Measurements from ENCODE around the gene SNX30. TPM values are rescaled to one million over a fixed set of nuclear protein-coding genes. Genes with fewer than 3 reads are reported as not detected.
A peak's percentile ranks its signal among the peaks of the same experiment; 100 is the strongest.

SNX30 gene
- total RNA-seq, 1 experiment from 2014 or later: 3.5 TPM

DNA sequence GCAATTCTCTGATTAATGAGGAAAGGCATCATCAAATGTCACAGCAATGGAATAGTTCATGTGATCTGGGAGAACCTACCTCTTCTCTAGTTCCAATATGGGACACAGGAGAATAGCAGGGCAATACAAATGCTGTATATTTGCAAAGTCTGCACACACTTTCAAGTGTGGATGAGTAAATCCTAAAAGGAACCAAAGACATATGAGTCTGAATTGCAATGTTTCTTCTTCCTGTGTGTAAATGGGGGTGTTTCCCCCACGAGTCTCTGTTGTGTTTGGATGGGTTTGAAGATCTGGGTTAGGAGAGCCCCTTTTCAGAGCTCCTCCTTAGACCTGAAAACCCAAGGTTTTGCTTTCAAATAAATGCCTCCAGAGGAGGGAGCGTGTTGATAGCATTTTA is 113.2 kb downstream of the SNX30 start:
- no peak for DNase-seq (ENCODE audit: low read depth)
- in situ Hi-C loops (cut with HindIII; ENCODE audit: low pct_unique_long_range_greater_than_20kb, low sequenced_read_pairs): no loop called here

- in situ Hi-C loops (cut with HindIII; ENCODE audit: low pct_unique_long_range_greater_than_20kb, low sequenced_read_pairs): no loop called here
- DNase-seq (ENCODE audit: low read depth): no peak
Measured at GRCh38 chr9:112864403-112864802, 113.8 kb downstream of the SNX30 start.

DNA sequence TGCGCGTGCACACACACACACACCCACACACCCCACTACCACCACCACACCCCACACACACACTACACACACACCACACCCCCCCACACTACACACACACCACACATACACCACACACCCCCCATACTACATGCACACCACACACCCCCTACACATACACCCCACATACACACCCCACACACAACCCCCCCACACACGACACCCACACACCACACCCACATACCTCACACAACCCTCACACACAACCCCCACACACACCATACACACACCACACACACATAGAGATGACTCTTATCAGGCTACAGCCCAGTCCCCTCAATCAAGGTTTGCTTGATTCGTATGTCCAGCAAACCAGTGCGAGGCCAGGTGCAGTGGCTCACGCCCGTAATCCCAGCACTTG is 114.4 kb downstream of the SNX30 start:
- DNase-seq (ENCODE audit: low read depth): no peak
- in situ Hi-C loops (cut with HindIII; ENCODE audit: low pct_unique_long_range_greater_than_20kb, low sequenced_read_pairs): no loop called here

DNA sequence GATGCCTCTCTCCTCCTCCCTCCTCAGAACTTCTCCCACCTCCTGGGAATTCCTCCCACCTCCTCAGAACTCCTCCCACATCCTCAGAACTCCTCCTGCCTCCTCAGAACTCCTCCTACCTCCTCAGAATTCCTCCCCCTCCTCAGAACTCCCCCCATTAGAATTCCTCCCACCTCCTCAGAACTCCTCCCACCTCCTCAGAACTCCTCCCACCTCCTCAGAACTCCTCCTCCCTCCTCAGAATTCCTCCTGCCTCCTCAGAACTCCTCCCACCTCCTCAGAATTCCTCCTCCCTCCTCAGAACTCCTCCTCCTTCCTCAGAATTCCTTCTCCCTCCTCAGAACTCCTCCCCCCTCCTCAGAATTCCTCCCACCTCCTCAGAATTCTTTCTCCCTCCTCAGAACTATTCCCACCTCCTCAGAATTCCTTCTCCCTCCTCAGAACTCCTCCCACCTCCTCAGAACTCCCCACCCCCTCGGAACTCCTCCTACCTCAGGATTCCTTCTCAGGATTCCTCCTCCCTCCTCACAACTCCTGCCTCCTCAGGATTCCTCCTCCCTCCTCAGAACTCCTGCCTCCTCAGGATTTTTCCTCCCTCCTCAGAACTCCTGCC is 116.2 kb downstream of the SNX30 start:
- in situ Hi-C loops (cut with HindIII; ENCODE audit: low pct_unique_long_range_greater_than_20kb, low sequenced_read_pairs): no loop called here
- DNase-seq (ENCODE audit: low read depth): peak; percentile 99

- in situ Hi-C loops (cut with HindIII; ENCODE audit: low pct_unique_long_range_greater_than_20kb, low sequenced_read_pairs): no loop called here
- DNase-seq (ENCODE audit: low read depth): peak; percentile 96
Measured at GRCh38 chr9:112867275-112867991, 116.9 kb downstream of the SNX30 start.

DNA sequence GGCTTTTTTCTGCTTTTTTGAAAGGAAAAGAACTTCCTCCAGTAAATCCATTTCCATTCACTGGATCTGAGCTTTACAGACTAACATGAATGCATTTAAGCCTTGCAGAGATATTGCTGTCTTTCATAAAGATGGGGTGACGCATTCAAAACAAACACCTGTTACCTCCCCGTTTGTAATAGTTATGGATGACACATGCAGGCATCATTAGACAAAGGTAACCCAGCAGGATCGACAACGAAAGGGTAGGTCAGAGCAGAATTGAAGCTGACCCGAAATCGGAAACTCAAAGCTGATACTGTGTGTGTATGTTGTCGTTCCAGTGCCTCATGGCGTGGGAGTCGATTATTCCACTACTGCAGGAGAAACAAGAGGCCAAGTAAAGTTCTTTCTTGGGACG is 117.9 kb downstream of the SNX30 start:
- in situ Hi-C loops (cut with HindIII; ENCODE audit: low pct_unique_long_range_greater_than_20kb, low sequenced_read_pairs): no loop called here
- DNase-seq (ENCODE audit: low read depth): no peak

DNA sequence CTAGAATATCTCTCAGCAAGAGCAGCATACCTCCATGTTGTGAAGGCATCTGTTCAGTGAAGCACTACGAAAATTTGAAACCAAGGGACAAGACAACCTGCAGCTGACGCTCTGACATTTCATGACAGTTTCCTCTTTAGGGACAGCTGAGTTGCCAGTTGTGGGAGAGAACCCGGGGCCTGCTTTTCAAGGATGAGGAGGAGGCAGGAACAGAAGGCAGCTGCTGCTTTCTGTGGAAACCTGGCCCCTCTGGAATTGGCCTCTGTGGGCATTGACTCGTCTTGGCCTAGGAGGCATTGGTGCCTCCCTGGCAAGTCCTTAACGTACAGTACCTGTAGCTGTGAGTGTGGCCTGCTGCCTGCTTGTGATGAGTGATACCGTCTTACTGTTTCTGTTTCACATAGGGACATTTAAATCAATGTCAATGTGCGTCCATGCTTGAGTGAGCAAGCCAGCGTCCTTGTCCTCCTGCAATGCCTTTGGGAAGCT is 118.5 kb downstream of the SNX30 start:
- no peak for DNase-seq (ENCODE audit: low read depth)
- in situ Hi-C loops (cut with HindIII; ENCODE audit: low pct_unique_long_range_greater_than_20kb, low sequenced_read_pairs): no loop called here

- no peak for DNase-seq (ENCODE audit: low read depth)
Measured at GRCh38 chr9:112869917-112870316, 119.4 kb downstream of the SNX30 start.

DNA sequence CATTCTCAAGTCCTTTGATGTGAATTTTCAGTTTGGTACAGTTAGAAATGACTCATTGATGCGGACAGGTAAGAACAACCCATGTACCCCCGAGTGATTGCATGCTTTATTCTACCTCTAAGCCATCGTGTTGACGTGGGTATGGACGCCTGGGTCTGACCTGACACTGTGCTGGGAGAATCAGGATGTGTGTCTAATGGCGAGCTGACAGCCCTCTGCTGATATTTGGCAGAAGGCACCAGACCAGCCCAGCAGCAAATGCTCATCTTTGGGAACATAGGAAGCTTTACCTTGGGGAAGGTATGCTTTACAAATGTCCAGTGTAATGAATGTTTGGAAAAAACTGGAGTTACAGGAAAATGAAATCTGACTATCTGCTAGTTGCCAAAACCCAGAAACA is 120.0 kb downstream of the SNX30 start:
- in situ Hi-C loops (cut with HindIII; ENCODE audit: low pct_unique_long_range_greater_than_20kb, low sequenced_read_pairs): no loop called here
- DNase-seq (ENCODE audit: low read depth): no peak

More at GRCh38 chr9:112869917-112870316, 119.4 kb downstream of the SNX30 start:
- in situ Hi-C loops (cut with HindIII; ENCODE audit: low pct_unique_long_range_greater_than_20kb, low sequenced_read_pairs): no loop called here

DNA sequence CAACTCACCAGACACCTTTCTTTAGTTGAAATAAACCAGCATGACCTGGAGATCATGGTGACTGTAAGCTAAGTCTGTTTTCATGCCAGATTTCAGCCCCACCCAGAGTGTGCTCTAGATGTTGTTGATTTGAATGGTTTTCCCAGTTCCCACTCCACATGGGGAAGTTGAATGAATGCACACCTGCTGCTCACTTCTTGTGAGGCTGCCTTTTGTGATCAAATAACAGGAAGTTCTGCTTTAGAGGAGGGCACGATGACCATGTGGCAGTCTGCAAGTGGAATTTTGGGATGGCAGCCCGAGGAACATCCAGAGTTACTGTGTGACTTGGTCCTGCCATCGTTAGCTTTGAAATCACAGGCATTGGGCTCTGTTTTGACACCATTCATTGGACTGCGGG is 121.5 kb downstream of the SNX30 start:
- DNase-seq (ENCODE audit: low read depth): no peak
- in situ Hi-C loops (cut with HindIII; ENCODE audit: low pct_unique_long_range_greater_than_20kb, low sequenced_read_pairs): no loop called here

- in situ Hi-C loops (cut with HindIII; ENCODE audit: low pct_unique_long_range_greater_than_20kb, low sequenced_read_pairs): no loop called here
Measured at GRCh38 chr9:112873773-112874405, 123.3 kb downstream of the SNX30 start.

DNA sequence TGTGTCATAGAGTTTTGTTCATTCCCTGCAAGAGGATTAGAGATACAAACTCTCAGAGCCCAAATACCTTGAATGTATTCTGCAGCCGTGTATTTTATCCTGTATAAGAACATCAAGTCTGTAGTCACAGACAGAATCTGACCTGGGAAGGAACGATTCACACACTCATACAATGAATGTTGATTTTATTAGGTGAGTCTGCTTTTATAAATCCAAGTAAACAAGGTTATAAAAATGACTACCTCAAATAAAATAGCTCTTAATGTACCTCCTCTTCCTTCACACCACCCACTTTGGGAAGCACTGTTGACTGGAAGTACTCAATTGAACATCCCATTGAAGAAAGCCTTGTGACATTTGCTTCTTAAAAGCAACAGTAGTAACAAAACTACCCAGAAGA is 128.2 kb downstream of the SNX30 start:
- in situ Hi-C loops (cut with HindIII; ENCODE audit: low pct_unique_long_range_greater_than_20kb, low sequenced_read_pairs): no loop called here
- DNase-seq (ENCODE audit: low read depth): no peak

More at GRCh38 chr9:112873773-112874405, 123.3 kb downstream of the SNX30 start:
- no peak for DNase-seq (ENCODE audit: low read depth)

GRCh38 chr9:112880650-112881049 is 130.1 kb downstream of the SNX30 start:
- in situ Hi-C loops (cut with HindIII; ENCODE audit: low pct_unique_long_range_greater_than_20kb, low sequenced_read_pairs): no loop called here
- DNase-seq (ENCODE audit: low read depth): no peak

GRCh38 chr9:112881331-112881730 is 130.8 kb downstream of the SNX30 start:
- DNase-seq (ENCODE audit: low read depth): peak; percentile 10
- in situ Hi-C loops (cut with HindIII; ENCODE audit: low pct_unique_long_range_greater_than_20kb, low sequenced_read_pairs): no loop called here

GRCh38 chr9:112884101-112884500 is 133.5 kb downstream of the SNX30 start:
- no peak for DNase-seq (ENCODE audit: low read depth)
- in situ Hi-C loops (cut with HindIII; ENCODE audit: low pct_unique_long_range_greater_than_20kb, low sequenced_read_pairs): no loop called here

GRCh38 chr9:112884721-112885120 is 134.2 kb downstream of the SNX30 start:
- in situ Hi-C loops (cut with HindIII; ENCODE audit: low pct_unique_long_range_greater_than_20kb, low sequenced_read_pairs): no loop called here
- DNase-seq (ENCODE audit: low read depth): no peak

DNA sequence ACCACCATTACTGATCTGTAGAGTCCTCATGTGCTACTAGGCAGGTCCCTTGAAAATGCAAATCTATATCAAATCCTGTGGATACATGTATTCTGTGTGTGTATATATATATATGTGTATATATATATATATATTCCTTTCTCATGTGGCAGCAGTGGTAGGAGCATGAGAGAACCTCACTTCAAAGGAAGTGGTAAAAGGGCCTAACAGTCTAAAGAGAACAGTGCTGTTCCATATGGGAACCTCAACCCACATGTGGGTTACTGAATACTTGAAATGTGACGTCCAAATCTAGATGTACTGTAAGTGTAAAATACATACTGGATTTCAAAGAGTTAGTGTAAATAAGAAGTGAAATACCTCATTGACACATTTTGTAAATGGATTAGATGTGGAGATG is 134.8 kb downstream of the SNX30 start:
- no peak for DNase-seq (ENCODE audit: low read depth)
- in situ Hi-C loops (cut with HindIII; ENCODE audit: low pct_unique_long_range_greater_than_20kb, low sequenced_read_pairs): no loop called here

- in situ Hi-C loops (cut with HindIII; ENCODE audit: low pct_unique_long_range_greater_than_20kb, low sequenced_read_pairs): no loop called here
- no peak for DNase-seq (ENCODE audit: low read depth)
Measured at GRCh38 chr9:112886351-112886750, 135.8 kb downstream of the SNX30 start.

DNA sequence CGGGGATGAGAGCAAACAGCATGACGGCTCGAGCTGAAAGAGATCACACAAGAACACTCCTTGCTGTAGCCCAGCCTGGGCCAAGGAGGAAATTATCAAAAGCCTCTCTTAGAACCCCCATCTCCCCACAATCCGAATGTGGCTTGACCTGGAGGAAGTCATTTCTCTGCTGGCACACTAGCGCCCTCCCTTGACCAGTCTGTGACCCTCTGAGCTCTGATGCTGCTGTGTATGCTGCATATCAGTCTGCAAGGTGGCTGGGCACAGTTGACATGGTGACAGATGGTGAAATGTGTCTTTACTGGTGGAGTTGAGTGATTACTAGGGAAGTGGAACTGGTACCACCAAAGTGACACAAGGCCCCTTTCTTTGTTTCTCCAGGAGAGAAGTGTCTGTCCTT is 136.8 kb downstream of the SNX30 start:
- in situ Hi-C loops (cut with HindIII; ENCODE audit: low pct_unique_long_range_greater_than_20kb, low sequenced_read_pairs): no loop called here
- no peak for DNase-seq (ENCODE audit: low read depth)

Measured in Caki2 (cell line).